ENCODE measurements around the gene BDH1.

DNA sequence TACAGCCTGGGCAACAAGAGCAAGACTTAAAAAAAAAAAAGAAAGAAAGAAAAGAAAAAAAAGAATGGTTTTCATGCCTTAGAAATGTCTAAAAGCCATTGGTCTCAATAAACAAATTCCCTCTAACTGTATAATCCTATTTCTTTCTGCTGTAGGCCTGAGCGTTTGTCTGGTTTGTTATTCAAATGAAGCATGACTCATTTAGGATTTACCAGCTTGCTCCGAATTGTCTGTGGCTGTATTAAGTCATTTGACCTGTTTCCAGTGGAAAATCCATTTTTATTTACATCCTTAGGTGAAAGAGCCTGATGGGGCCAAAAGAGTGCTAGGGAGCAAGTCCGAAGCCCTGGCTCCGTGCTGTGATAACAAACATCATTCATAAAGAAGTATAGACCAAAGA, 73.8 kb downstream of the BDH1 start:
- TF ChIP-seq, protein P1, sequence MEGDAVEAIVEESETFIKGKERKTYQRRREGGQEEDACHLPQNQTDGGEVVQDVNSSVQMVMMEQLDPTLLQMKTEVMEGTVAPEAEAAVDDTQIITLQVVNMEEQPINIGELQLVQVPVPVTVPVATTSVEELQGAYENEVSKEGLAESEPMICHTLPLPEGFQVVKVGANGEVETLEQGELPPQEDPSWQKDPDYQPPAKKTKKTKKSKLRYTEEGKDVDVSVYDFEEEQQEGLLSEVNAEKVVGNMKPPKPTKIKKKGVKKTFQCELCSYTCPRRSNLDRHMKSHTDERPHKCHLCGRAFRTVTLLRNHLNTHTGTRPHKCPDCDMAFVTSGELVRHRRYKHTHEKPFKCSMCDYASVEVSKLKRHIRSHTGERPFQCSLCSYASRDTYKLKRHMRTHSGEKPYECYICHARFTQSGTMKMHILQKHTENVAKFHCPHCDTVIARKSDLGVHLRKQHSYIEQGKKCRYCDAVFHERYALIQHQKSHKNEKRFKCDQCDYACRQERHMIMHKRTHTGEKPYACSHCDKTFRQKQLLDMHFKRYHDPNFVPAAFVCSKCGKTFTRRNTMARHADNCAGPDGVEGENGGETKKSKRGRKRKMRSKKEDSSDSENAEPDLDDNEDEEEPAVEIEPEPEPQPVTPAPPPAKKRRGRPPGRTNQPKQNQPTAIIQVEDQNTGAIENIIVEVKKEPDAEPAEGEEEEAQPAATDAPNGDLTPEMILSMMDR (IDR thresholded peaks at IDR 0.05), result no peak
- no peak for TF ChIP-seq POLR2A (IDR thresholded peaks at IDR 0.05)
